HAP-1 (cell line): ENCODE measurements around the gene F2RL3.

Experiments
- DNase-seq, 2 experiments: peaks; one replicate each; pipeline ENCODE4 v3.0.0-alpha.2; 2016 to 2020; ENCODE audit warnings: low spot score in 2 of 2
- H3K27me3 ChIP-seq: fragments of 250-450 bp; sonication (Bioruptor Pico); 2 replicates; pipeline ENCODE4 v1.5.1; 2020; ENCODE audit warnings: low read depth, mild to moderate bottlenecking, moderate library complexity
- H3K36me3 ChIP-seq: fragments of 250-450 bp; sonication (Bioruptor Pico); replicated peaks from 2 replicates; pipeline ENCODE4 v1.5.1; 2020; ENCODE audit warnings: mild to moderate bottlenecking
- H3K4me1 ChIP-seq: fragments of 250-450 bp; sonication (Bioruptor Pico); 2 replicates; pipeline ENCODE4 v1.5.1; 2020; ENCODE audit warnings: mild to moderate bottlenecking
- H3K4me3 ChIP-seq: fragments of 250-450 bp; sonication (Bioruptor Pico); 2 replicates; pipeline ENCODE4 v1.5.1; 2020; ENCODE audit warnings: mild to moderate bottlenecking, moderate library complexity
- H3K9me3 ChIP-seq: fragments of 250-450 bp; sonication (Bioruptor Pico); 2 replicates; pipeline ENCODE4 v1.5.1; 2020; ENCODE audit warnings: mild to moderate bottlenecking, moderate library complexity
- in situ Hi-C: fragments of 300-500 bp; cut with MboI; formaldehyde crosslinking; loops from 3 replicates; pipeline ENCODE4 v1.14.3; 2020; ENCODE audit warnings: low sequenced_read_pairs, inconsistent platforms, mixed read lengths

Gene F2RL3

GRCh38 chr19:16880884-16881554, 7.8 kb upstream of the F2RL3 start:
- Histone ChIP-seq H3K9me3 (peaks cover 5% of the 10 kb centered on the region), H3K4me1 (no peaks in the 10 kb centered on the region), H3K27me3 (no peaks in the 10 kb centered on the region), H3K36me3 (peaks cover 24% of the 10 kb centered on the region), H3K4me3 (no peak overlapping the region)
- in situ Hi-C loops: no loop called here
- DNase-seq: no peak

- Histone ChIP-seq H3K4me1 (no peaks in the 10 kb centered on the region), H3K27me3 (no peaks in the 10 kb centered on the region), H3K9me3 (peaks cover 5% of the 10 kb centered on the region), H3K36me3 (peaks cover 19% of the 10 kb centered on the region), H3K4me3 (no peak overlapping the region)
- in situ Hi-C loops: no loop called here
- DNase-seq: no peak
Observed at GRCh38 chr19:16882146-16882545, 6.7 kb upstream of the F2RL3 start.

- no peak for DNase-seq
- H3K27me3 ChIP-seq: no peaks in the 10 kb centered on the region
- peaks cover 5% of the 10 kb centered on the region for H3K9me3 ChIP-seq
- H3K4me3 ChIP-seq: no peak overlapping the region
- H3K4me1 ChIP-seq: no peaks in the 10 kb centered on the region
- peaks cover 12% of the 10 kb centered on the region for H3K36me3 ChIP-seq
- in situ Hi-C loops: no loop called here
Observed at GRCh38 chr19:16883522-16883921, 5.3 kb upstream of the F2RL3 start.

GRCh38 chr19:16885166-16885565, 3.6 kb upstream of the F2RL3 start:
- in situ Hi-C loops: no loop called here
- peaks cover 5% of the 10 kb centered on the region for H3K9me3 ChIP-seq
- no peaks in the 10 kb centered on the region; the same call in 1 of the 2 replicates for H3K36me3 ChIP-seq
- H3K4me3 ChIP-seq: no peak overlapping the region
- H3K4me1 ChIP-seq: no peaks in the 10 kb centered on the region
- DNase-seq: no peak
- no peaks in the 10 kb centered on the region for H3K27me3 ChIP-seq

GRCh38 chr19:16886305-16886880, 2.4 kb upstream of the F2RL3 start:
- DNase-seq: no peak
- H3K4me1 ChIP-seq: no peaks in the 10 kb centered on the region
- no peak overlapping the region for H3K4me3 ChIP-seq
- H3K36me3 ChIP-seq: no peaks in the 10 kb centered on the region
- peaks cover 5% of the 10 kb centered on the region for H3K9me3 ChIP-seq
- H3K27me3 ChIP-seq: no peaks in the 10 kb centered on the region
- in situ Hi-C loops: no loop called here

GRCh38 chr19:16887353-16888265, 1.2 kb upstream of the F2RL3 start:
- DNase-seq: no peak
- in situ Hi-C loops: no loop called here
- H3K4me1 ChIP-seq: no peaks in the 10 kb centered on the region
- H3K36me3 ChIP-seq: no peaks in the 10 kb centered on the region
- no peaks in the 10 kb centered on the region for H3K27me3 ChIP-seq
- peaks cover 3% of the 10 kb centered on the region; the same call in 1 of the 2 replicates for H3K9me3 ChIP-seq
- no peak overlapping the region for H3K4me3 ChIP-seq

GRCh38 chr19:16889366-16889882, 625 bp downstream of the F2RL3 start:
- in situ Hi-C loops: no loop called here
- Histone ChIP-seq H3K27me3 (no peaks in the 10 kb centered on the region), H3K4me3 (no peak overlapping the region), H3K36me3 (no peaks in the 10 kb centered on the region), H3K9me3 (no peaks in the 10 kb centered on the region), H3K4me1 (no peaks in the 10 kb centered on the region)
- DNase-seq: no peak

GRCh38 chr19:16889883-16890460, 1.2 kb downstream of the F2RL3 start:
- no peaks in the 10 kb centered on the region for H3K4me1 ChIP-seq
- H3K27me3 ChIP-seq: no peaks in the 10 kb centered on the region
- in situ Hi-C loops: no loop called here
- H3K36me3 ChIP-seq: no peaks in the 10 kb centered on the region
- no peak for DNase-seq
- no peak overlapping the region for H3K4me3 ChIP-seq
- no peaks in the 10 kb centered on the region for H3K9me3 ChIP-seq

- Histone ChIP-seq H3K4me1 (no peaks in the 10 kb centered on the region), H3K36me3 (no peaks in the 10 kb centered on the region)
- no peak for DNase-seq
Observed at GRCh38 chr19:16890461-16891184, 1.8 kb downstream of the F2RL3 start.

GRCh38 chr19:16891696-16892382, 3.0 kb downstream of the F2RL3 start:
- Histone ChIP-seq H3K4me3 (no peak overlapping the region), H3K4me1 (no peaks in the 10 kb centered on the region), H3K36me3 (no peaks in the 10 kb centered on the region), H3K9me3 (no peaks in the 10 kb centered on the region), H3K27me3 (no peaks in the 10 kb centered on the region)
- in situ Hi-C loops: no loop called here
- no peak for DNase-seq

More at GRCh38 chr19:16890461-16891184, 1.8 kb downstream of the F2RL3 start:
- H3K27me3 ChIP-seq: no peaks in the 10 kb centered on the region
- H3K9me3 ChIP-seq: no peaks in the 10 kb centered on the region
- in situ Hi-C loops: no loop called here
- no peak overlapping the region for H3K4me3 ChIP-seq

- Histone ChIP-seq H3K9me3 (no peaks in the 10 kb centered on the region), H3K4me1 (no peaks in the 10 kb centered on the region), H3K36me3 (no peaks in the 10 kb centered on the region), H3K4me3 (no peak overlapping the region), H3K27me3 (no peaks in the 10 kb centered on the region)
- DNase-seq: no peak
- in situ Hi-C loops: no loop called here
Observed at GRCh38 chr19:16892436-16892835, 3.6 kb downstream of the F2RL3 start.

- Histone ChIP-seq H3K36me3 (no peaks in the 10 kb centered on the region), H3K4me3 (no peak overlapping the region), H3K9me3 (no peaks in the 10 kb centered on the region), H3K4me1 (no peaks in the 10 kb centered on the region), H3K27me3 (no peaks in the 10 kb centered on the region)
- no peak for DNase-seq
- in situ Hi-C loops: no loop called here
Observed at GRCh38 chr19:16892868-16893685, 4.3 kb downstream of the F2RL3 start.
